Measurements from ENCODE around the gene A2M.

Gene A2M

GRCh38 chr12:9098115-9098452 is 17.6 kb downstream of the A2M start:
- no peak for DNase-seq

DNA sequence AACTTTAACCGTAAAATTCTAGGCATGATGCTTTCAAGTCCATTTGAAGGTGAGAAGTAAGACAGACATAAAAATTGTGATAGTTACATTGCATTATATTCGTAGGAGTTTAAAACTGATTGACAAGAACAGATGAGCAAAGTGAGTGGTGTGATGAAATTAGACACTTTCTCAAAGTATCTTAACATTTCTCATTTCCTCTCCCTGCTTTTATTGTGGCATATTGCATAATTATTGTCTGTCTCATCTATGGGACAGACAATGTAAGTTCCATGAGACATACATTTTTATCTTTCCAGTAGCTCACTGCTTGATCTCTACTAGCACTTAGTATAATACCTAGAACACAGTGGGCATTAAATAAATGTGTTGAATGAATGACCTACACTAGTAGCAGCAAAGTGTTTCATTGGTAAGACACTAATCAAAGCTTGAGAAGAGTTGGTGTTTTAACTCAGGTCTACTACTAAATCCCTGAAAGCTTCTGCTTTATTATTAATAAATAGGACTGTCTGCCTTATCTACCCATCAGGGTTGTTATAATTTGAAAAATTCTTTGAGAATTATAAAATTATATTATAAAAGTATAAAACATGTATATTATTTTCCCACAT is 19.0 kb downstream of the A2M start:
- no peak for DNase-seq

DNA sequence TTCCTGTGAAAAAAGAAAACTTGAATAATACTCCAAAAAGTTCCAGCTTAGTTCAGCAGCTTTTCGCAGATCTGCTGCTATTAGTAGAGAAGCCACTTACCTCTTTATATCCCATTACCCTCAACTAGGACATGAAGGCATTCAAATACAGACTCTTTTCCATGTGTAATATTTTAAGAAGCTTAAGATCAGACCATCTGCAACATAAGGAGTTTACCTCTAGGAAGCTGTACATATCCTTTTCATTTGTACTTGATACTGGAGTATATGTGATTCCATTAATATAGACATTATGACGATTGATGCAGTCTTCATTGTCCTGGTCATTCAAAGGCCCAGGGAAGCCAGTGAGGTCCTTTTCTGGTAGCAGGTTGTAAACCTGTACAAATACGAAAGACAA is 20.4 kb downstream of the A2M start:
- DNase-seq, result no peak

GRCh38 chr12:9094512-9095206 is 21.1 kb downstream of the A2M start:
- no peak for DNase-seq

DNA sequence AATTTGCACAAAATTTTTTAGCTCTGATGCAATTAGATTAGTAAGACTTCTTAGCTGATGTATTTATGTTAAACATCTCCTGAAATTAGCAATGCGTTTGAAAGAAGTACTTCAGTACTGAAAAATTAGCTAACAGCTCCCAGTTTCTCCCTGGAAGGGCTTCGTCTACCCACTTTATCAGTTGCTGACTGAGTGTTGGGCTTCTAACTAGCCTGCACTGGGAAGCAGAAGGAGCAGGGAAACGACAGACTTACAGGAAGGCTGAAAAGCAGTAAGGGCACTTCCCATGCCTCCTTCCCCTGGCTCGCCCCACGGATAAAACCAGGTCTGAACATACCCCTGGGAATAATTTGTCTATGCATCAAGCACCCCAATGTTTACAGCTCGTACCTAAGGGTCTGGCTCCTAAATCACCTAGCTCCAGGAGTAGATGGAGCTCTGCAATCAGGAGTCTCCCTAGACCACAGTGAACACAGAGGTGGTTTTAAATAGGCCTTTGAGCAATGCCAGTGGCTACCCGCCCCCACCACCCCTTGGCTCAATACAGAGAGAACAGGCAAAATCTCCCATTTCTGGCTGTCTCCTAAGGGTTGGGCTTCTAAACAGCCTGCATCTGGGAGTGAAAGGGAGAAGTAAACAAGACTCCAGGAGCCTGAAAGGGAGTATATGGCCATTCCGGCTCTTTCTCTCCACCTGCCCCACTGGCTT is 23.7 kb downstream of the A2M start:
- no peak for DNase-seq

- no peak for DNase-seq
These were observed 25.5 kb downstream of the A2M start for GRCh38 chr12:9090220-9090619.

DNA sequence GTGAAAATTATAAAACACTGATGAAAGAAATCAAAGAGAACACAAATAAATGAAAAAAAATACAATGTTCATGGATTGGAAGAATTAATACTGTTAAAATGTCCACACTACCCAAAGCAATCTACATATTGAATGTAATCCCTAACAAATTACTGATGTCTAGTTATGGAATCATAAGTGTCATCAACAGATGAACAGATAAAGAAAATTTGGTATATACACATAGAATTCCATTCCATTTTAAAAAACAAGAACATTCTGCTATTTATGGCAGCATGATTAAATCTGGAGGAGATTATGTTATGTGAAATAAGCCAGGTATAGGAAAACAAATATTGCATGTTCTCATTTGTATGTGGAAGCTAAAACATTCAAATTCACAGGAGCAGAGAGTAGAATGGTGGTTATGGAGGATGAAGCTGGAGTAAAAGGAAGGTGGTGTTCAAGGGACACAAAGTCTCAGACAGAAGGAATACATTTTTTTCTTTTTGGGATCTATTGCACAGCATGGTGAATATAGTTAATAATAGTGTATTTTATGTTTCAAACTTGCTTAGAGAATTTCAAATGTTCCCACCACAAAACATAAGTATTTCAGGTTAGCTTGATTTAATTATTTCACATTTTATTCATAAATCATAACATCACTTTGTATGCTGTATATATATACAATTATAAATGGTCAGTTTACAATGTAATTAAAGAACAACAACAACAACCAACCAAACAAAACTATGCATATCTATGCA is 28.5 kb downstream of the A2M start:
- DNase-seq, result no peak

- DNase-seq, result no peak
These were observed 29.6 kb downstream of the A2M start for GRCh38 chr12:9086087-9086486.

- DNase-seq, result no peak
These were observed 31.3 kb downstream of the A2M start for GRCh38 chr12:9084417-9084816.

DNA sequence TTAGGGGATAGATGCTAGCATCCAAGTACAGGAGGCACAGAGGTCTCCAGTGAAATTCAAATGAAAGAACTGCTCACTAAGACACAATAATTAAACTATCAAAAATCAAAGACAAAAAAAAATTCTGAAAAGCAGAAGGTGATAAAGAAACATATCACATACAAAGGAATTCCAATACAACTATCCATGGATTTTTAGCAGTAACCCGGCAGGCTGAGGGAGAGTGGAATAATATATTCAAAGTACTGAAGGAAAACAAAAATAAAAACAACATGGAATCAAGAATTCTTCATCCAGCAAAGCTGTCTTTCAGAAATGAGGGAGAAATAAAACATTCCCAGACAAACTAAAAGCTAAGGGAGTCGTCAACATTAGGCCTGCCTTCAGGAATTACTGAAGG is 31.9 kb downstream of the A2M start:
- no peak for DNase-seq

- no peak for DNase-seq
These were observed 33.9 kb downstream of the A2M start for GRCh38 chr12:9081667-9082427.

DNA sequence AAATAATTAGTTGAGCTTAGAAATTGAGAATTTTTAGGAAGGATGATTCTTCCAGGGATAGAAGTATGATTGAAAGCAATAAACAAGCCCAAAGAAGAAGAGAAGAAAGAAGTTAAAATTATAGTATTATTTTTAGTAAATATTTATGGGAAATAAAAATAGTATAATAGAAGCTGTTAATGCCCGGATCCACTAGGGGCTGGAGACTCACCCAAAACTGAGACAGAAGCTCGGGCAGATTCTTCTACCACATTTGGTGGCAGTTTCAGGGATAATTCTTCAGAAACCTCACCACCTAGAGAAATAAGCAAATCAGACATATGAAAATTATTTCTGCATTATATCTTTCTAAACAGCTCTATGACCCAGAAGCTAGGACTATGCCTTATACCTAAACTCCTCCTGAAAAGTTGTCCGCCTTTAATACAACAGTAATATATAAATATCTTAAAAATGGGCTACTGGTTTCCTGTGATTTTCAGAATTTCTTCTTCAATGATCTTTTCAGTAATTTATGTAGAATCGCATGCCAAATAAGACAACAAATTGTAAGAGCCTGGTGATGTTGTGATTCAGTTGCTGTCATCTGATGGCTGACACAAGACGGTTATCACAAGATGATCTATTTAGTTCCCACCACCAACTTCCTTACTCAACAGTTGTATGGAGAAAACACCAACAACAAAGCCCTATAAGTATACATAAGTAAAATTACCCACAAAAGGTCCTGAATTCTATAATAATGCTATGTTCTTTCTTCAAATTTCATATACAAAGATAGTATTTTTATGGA is 35.6 kb downstream of the A2M start:
- no peak for DNase-seq

DNA sequence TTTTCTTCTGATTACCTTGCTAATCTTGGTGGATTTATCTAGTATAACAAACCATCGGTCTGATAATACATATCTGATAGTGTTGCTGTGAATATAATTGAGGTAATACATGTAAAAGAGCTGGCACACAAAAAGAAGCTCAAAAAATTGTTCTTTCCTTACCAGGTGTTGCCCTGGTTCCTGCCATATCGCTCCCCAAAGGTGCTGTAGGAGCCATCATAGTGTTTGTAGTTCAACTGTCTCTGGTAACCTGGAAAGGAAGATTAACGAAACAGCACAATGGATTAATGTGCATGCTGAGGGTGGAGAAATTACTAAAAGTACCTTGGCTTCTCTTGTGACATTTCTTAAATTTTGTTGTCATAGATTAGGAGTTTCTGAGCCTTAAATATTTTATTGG is 36.6 kb downstream of the A2M start:
- DNase-seq, result no peak

GRCh38 chr12:9077152-9078031 is 38.3 kb downstream of the A2M start:
- no peak for DNase-seq

- DNase-seq, result no peak
These were observed 39.0 kb downstream of the A2M start for GRCh38 chr12:9076733-9077132.

DNA sequence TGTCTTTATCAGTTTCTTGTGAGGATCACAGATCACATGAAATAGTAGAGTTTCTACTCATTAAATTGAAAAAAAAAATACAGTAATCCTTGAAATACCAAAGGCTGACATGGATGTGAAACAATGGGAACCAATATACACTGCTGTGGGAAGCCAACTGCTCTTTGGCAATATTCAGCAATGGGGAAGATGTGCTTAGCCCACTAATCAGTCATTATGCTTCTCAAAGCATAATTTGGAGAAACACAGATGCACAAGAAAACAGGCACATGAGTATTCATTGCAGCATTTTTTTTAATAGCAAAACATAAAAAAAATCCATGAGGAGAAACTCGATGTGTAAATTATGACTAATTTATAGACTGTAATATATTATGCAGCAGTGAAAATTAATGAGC is 40.6 kb downstream of the A2M start:
- DNase-seq, result no peak

DNA sequence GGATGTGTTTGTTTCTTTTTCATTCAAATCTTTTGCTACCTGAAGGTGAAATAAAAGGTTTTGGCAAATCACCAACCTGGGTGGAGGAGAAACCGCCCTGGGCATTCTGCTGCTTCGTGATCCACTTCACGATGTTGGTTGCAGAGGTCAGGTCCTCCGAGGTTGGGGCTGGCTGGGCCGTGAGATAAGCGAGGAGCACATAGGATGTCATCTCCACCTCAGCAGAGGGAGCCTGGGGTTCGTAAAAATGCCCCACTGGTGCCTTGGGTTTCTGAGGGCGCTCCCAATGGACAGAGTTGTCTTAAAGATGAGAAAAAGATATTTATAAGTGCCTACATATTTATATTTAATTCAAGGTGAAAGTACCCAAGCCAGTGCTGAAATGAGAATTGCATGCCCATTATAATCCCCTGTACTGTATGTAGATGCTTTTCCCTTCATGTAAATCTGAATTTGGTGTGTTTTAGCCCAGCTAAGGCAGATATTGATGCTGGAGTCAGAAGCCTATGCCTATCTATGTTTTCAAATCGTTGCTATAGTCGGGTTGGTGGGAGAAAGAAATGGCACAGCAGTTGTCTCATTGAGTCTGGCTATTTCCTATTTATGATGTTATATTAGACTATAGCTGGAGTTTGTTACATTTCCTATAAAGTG is 41.1 kb downstream of the A2M start:
- no peak for DNase-seq

- DNase-seq, result no peak
These were observed 42.6 kb downstream of the A2M start for GRCh38 chr12:9073076-9073475.

DNA sequence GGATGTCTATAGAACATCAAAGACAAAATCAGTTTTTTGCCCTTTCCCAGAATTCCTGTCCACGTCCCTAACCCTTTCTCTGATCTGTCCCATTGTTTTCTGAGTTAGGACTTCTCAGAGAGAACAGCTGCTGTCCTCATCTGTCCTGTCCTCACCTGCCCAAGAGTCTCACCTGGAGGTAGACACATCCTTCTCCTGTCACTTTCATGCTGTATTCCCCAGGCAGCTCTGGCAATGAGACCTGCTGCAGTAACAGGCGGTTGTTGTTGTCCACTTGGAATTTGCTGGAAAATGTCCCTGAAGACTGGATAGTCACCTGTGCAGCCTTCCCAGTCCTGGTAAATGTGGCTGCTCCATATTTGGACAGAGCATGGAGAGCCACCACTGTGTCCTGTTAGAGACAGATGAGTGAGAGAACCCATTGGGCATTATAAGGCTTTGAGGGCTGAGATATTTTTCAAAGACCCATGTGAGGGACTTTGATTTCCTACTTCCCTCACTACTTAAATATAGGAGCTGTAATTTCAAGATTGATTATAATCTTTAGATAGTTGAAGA is 43.2 kb downstream of the A2M start:
- no peak for DNase-seq

DNA sequence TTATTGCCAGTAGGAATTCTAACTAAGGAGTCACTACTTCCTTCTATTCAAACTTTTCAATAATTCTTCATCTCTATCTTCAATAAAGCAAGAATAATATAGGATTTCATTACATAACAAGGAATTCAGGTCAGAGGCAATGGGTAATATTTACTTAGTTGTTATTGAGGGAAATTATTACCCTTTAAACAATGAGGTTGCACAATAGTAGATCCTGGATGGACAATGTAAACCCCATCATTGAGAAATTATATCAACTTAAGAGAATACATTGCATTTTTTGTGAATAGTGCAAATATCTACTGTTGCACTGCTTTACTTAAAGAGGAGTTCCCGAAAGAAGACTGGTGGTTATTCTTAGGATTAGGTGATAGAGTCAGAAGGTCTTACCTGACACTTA is 43.8 kb downstream of the A2M start:
- no peak for DNase-seq

Data from left hindlimb (tissue), 1 donor.